Gastroesophageal sphincter (tissue), 3 donors: ENCODE measurements around the gene ELAVL3.

Source experiments
- EP300 ChIP-seq: sonication (generic); formaldehyde crosslinking; IDR thresholded peaks from one replicate; pipeline ENCODE4 v1.6.1; 2017; ENCODE audit warnings: antibody characterized with exemption, mild to moderate bottlenecking
- POLR2A ChIP-seq, 2 donors: fragments of 450-650 bp; IDR thresholded peaks; one replicate each; pipeline ENCODE4 v1.6.1; 2017; ENCODE audit warnings: antibody characterized with exemption in 2 of 2, mild to moderate bottlenecking in 2 of 2, moderate library complexity in 1 of 2
- POLR2AphosphoS5 ChIP-seq: sonication (generic); formaldehyde crosslinking; IDR thresholded peaks from one replicate; pipeline ENCODE4 v1.6.1; 2017; ENCODE audit warnings: antibody characterized with exemption
- TF ChIP-seq, protein P1 (sequence below), 4 experiments: fragments of 200-600 bp in 2 of 4; fragments of 450-650 bp in 2 of 4; sonication (generic) in 1 of 4; IDR thresholded peaks; one replicate each; pipeline ENCODE4 v1.5.1; 2017 to 2019; ENCODE audit warnings: antibody characterized with exemption in 4 of 4, mild to moderate bottlenecking in 2 of 4, moderate library complexity in 2 of 4

DNA sequence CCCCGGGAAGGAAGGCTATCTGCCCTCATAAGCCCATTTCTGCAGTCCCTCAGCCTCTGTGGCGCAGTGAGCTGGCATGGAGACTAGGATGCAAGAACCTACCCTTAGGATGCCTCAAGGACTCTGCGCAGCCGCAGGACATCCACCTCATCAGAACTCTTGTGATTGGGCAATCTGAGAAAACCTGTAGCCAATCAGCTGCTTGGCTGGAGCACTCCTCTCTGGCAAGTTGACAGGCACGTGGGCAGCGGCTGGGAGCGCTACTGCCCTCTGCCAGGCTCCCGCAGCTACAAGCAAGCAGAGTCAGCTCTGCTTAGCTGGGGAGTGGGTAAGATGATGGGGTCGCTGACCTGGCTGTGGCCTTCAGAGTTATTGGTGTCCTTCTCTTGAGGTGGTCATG lies 49.6 kb upstream of the ELAVL3 start:
- TF ChIP-seq, protein P1, sequence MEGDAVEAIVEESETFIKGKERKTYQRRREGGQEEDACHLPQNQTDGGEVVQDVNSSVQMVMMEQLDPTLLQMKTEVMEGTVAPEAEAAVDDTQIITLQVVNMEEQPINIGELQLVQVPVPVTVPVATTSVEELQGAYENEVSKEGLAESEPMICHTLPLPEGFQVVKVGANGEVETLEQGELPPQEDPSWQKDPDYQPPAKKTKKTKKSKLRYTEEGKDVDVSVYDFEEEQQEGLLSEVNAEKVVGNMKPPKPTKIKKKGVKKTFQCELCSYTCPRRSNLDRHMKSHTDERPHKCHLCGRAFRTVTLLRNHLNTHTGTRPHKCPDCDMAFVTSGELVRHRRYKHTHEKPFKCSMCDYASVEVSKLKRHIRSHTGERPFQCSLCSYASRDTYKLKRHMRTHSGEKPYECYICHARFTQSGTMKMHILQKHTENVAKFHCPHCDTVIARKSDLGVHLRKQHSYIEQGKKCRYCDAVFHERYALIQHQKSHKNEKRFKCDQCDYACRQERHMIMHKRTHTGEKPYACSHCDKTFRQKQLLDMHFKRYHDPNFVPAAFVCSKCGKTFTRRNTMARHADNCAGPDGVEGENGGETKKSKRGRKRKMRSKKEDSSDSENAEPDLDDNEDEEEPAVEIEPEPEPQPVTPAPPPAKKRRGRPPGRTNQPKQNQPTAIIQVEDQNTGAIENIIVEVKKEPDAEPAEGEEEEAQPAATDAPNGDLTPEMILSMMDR (IDR thresholded peaks at IDR 0.05): peak in 3 of 4 experiments; percentile 12 to 54 (median 19)
- no peak for TF ChIP-seq EP300
- no peak for TF ChIP-seq POLR2A (IDR thresholded peaks at IDR 0.05)
- peak; percentile 21 for TF ChIP-seq POLR2AphosphoS5
